Brain microvascular endothelial cell (primary cell): ENCODE data around the gene SLC7A7.

Source experiments
- DNase-seq: peaks from one replicate; pipeline ENCODE4 v3.0.0-alpha.2; 2020
- H3K27ac ChIP-seq: fragments of 250-450 bp; sonication (Bioruptor Pico); 2 replicates; pipeline ENCODE4 v1.5.1; 2020; ENCODE audit warnings: mild to moderate bottlenecking, moderate library complexity
- H3K27me3 ChIP-seq: fragments of 250-450 bp; sonication (Bioruptor Pico); replicated peaks from 2 replicates; pipeline ENCODE4 v1.5.1; 2020; ENCODE audit warnings: mild to moderate bottlenecking
- H3K36me3 ChIP-seq: fragments of 250-450 bp; sonication (Bioruptor Pico); replicated peaks from 2 replicates; pipeline ENCODE4 v1.5.1; 2020; ENCODE audit warnings: mild to moderate bottlenecking
- H3K4me3 ChIP-seq: 2 replicates; pipeline ENCODE4 v1.5.1; 2011; ENCODE audit warnings: low read depth, mild to moderate bottlenecking, control low read depth, low read length, moderate library complexity
- CTCF ChIP-seq: IDR thresholded peaks from 2 replicates; pipeline ENCODE4 v1.5.1; 2011; ENCODE audit warnings: low read depth, mild to moderate bottlenecking, moderate library complexity, low read length, control low read depth, inconsistent platforms; ENCODE audit errors: missing control alignments
- in situ Hi-C: cut with HindIII; loops from 2 replicates; pipeline ENCODE4 v1.10.0; 2017; ENCODE audit warnings: low sequenced_read_pairs, low pct_ligation_motif_present

SLC7A7 gene

GRCh38 chr14:22839159-22839779 lies 24.0 kb upstream of the SLC7A7 start:
- H3K4me3 ChIP-seq = peak overlapping the region; percentile 93
- in situ Hi-C loops = no loop called here
- no peak for TF ChIP-seq CTCF
- DNase-seq = no peak
- peaks cover 69% of the 10 kb centered on the region for H3K36me3 ChIP-seq
- H3K27me3 ChIP-seq = no peaks in the 10 kb centered on the region
- peak overlapping the region; percentile 89 for H3K27ac ChIP-seq

GRCh38 chr14:22838631-22839041 lies 23.4 kb upstream of the SLC7A7 start:
- Histone ChIP-seq H3K27ac (peak overlapping the region; percentile 89), H3K27me3 (no peaks in the 10 kb centered on the region), H3K4me3 (peak overlapping the region; percentile 93), H3K36me3 (peaks cover 71% of the 10 kb centered on the region)
- no peak for TF ChIP-seq CTCF
- in situ Hi-C loops = no loop called here
- peak; percentile 65 for DNase-seq

- peak; percentile 1 for TF ChIP-seq CTCF
- no peaks in the 10 kb centered on the region for H3K27me3 ChIP-seq
- no peak for DNase-seq
- peak overlapping the region; percentile 93 for H3K4me3 ChIP-seq
- peak overlapping the region; percentile 89 for H3K27ac ChIP-seq
- in situ Hi-C loops = no loop called here
- H3K36me3 ChIP-seq = peaks cover 64% of the 10 kb centered on the region
These were observed 22.7 kb upstream of the SLC7A7 start for GRCh38 chr14:22837750-22838538.

- peaks cover 57% of the 10 kb centered on the region for H3K36me3 ChIP-seq
- in situ Hi-C loops = no loop called here
- DNase-seq = peak; percentile 61
- peak overlapping the region; percentile 89 for H3K27ac ChIP-seq
- H3K4me3 ChIP-seq = peak overlapping the region; percentile 93
- no peaks in the 10 kb centered on the region for H3K27me3 ChIP-seq
- TF ChIP-seq CTCF = no peak
These were observed 22.0 kb upstream of the SLC7A7 start for GRCh38 chr14:22837114-22837749.

GRCh38 chr14:22836301-22837113 lies 21.3 kb upstream of the SLC7A7 start, which contains the start of gene MMP14:
Gene MMP14 (plus strand): TSS chr14:22836585. CDS start chr14:22836818, 233 bp downstream.
- Histone ChIP-seq H3K4me3 (peak within 1 kb of the TSS; percentile 93), H3K27ac (peak within 1 kb of the TSS; percentile 89), H3K36me3 (peaks cover 53% of the 10 kb centered on the region), H3K27me3 (no peaks in the 10 kb centered on the region)
- TF ChIP-seq CTCF = peak; percentile 73
- in situ Hi-C loops = no loop called here
- DNase-seq = peak; percentile 72
